GM19397 (cell line): ENCODE results near the gene CAPNS1.
A peak's percentile ranks its signal among the peaks of the same experiment; 100 is the strongest.
"Not testable (repeated sequence)": the region's sequence is repeated elsewhere in the genome, so short reads cannot be mapped to it uniquely, and the experiment has no call there.

Source experiments
- ATAC-seq: cut with Tn5 transposase; IDR thresholded peaks from one replicate; pipeline ENCODE4 v1.9.1; 2021; ENCODE audit warnings: mild to moderate bottlenecking, moderate library complexity; ENCODE audit not compliant: unreplicated experiment

The CAPNS1 gene

DNA sequence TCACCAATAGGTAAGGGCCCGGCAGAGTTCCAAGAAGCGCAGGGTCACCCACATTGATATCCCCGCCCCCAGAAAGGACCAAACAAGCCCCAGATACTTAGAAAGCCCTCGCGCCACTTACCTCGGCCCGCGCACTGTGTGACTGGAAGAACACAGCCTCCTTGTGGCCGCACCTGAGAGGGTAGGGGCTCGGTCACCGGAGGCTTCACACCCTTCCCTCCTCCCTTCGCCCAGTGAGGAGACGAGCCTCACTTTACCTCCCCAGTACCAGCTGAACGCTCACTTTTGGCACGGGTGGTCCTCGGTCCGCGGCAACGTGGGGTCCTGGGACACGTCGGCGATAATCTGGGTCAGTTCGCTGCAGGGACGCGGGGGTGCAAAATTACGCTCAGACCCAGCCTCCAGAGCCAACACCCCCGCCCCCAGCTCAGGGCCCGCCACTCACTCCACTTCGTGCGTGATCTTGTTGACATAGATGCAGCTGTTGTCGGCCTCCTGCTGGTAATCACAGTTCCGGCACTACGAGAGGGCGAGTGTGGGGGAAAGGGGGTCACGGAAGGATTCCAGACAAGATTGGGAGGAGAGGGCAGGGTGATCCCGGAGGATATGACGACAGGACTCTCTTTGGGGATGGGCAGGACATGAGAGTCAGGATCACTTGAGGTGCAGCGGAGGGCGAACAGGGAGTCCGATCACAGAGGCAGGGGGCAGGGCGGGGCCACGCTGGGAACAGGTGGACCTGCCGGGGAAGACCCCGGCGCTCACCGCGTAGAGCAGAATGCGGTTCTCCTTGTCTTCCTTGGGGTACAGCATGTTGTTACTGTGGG, 25.8 kb upstream of the CAPNS1 start:
- ATAC-seq, result no peak

DNA sequence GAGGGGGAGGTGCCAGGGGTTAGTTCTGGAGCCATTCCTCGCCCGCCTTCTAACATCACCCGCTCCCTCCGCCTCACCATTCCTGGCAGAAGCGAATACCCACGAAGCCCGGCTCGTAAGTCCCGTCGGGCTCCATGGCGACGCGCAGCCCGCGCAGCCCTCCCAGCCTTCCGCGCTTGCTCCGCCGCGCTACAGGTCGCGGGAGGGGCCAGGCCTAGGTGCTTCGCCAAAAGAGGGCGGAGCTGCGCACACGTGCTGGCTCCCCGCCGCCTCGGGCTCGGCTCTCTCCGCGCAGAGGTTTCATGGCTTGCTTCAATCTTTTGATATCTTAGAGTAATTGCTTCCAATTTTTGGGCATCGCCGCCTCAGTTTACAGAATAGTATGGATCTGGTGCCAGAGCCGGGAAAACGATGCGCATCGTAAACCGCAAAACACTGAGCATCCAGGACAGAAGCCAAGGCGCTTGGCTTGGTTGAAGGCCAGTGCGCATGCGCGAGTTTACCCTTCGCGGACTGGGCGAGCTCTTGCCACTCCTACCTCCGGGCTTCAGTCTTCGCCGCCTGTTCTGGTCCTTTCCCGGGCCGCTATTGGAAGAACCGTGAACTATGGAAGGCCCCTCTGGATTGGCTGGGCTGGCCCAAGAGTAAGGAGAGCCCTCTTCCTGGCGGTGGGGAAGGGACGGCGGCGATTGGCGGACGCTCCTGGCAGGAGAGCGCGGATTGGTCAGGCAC, 25.0 kb upstream of the CAPNS1 start, which contains the start of gene POLR2I:
POLR2I (minus strand) TSS at position 155 of the 732 bp plus-strand sequence; CDS start at position 136, 19 bp downstream.
- peak; percentile 83 for ATAC-seq

DNA sequence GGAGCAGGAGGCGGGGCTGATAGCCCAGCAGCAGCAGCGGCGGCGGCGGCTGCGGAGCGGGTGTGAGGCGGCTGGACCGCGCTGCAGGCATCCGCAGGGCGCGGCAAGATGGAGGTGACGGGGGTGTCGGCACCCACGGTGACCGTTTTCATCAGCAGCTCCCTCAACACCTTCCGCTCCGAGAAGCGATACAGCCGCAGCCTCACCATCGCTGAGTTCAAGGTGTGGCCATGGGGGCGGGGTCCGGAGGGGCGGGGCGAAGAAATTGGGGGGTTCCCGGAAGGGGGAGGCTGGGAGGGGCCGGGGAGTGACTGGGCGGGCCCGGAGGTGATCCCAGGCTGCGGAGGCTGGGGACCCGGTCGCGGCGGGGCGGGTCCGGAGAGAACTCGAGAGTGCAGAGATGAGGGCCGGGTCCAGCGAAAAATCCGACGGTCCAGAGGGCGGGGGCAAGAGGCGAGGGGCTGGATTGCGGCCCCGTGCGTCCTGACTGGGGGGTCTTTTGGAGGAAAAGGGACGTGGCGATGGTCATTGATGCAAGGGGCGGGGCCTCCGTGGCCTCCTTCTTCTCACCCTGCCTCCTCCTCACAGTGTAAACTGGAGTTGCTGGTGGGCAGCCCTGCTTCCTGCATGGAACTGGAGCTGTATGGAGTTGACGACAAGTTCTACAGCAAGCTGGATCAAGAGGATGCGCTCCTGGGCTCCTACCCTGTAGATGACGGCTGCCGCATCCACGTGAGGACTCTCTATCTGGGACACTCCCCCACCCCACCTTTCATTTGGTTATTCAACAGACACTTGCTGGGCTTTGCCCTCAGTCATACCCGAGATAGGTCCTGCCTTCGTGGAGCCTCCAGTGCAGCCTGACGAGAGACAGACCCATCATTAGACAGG, 24.2 kb upstream of the CAPNS1 start, which contains the start of gene TBCB:
TBCB (plus strand) TSS at position 16 of the 891 bp plus-strand sequence; CDS start at position 109, 93 bp downstream.
- peak; percentile 36 for ATAC-seq

DNA sequence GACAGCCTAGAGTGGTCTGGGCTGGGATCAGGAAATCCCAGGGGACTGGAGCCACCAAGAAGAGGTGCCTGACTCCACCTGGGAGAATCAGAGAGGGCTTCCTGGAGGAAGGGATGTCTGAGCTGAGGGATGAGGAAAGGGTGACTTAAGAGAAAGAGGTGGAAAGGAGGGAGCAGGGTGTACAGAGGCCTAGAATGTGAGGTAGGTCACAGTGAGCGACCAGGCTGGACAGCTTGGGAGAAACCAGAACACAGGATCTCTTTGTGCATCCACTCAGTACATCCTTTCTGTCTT, 23.6 kb upstream of the CAPNS1 start:
- ATAC-seq, result no peak

DNA sequence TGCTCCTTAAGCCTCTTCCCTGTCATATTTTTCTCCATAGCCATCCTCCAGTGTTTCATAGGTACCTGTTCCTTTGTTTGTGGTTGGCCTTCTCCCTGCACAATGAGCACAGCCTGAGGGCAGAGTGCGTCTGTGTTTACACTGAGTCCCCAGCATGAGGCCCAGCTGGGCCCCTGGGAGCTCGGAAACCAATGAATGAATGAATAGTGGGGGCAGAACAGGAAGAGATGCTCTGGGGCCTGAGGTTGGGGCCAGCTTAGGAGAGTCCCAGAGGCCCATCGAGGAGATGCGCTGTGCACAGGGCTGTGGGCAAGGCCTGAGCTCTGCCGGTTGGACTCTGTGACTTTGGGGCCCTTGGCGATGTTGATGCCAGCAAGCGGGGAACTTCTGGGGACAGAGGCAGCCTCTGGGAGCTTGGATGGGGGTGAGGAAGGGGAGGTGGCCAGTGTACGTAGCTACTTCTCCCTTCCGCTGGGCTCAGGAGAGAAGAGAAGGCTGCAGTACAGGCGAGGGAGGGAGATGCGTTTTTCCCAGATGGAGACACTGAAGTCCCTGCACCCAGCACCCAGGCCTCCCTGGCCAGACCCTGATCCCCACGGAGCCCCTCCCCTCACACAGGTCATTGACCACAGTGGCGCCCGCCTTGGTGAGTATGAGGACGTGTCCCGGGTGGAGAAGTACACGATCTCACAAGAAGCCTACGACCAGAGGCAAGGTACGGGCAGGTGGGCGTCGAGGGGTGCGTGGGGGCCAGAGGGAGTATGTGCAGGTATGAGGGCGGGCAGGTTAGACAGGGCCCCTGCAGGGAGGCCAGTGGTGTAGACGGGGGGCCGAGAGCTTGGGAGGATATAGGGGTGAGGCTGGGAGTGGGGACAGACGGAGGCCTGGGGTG, 19.5 kb upstream of the CAPNS1 start:
- no peak for ATAC-seq

DNA sequence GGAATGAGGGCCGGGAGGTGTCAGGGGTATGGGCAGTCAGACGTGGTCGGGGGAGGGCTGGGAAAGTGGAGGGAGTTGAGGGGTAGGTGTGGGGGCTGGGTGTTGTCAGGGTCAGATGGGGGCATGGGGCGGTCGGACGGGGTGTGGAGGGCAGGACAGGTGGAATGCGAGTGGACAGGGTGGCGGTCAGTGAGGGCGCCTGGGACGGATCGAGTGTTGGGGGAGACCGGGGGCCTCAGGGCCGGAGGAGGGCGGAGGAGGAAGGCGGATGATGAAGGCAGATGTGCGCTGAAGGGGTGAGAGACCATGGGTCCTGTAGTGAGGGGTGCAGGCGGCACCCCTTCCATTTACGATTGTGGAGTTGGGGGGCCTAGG, 18.9 kb upstream of the CAPNS1 start:
- ATAC-seq, result no peak

DNA sequence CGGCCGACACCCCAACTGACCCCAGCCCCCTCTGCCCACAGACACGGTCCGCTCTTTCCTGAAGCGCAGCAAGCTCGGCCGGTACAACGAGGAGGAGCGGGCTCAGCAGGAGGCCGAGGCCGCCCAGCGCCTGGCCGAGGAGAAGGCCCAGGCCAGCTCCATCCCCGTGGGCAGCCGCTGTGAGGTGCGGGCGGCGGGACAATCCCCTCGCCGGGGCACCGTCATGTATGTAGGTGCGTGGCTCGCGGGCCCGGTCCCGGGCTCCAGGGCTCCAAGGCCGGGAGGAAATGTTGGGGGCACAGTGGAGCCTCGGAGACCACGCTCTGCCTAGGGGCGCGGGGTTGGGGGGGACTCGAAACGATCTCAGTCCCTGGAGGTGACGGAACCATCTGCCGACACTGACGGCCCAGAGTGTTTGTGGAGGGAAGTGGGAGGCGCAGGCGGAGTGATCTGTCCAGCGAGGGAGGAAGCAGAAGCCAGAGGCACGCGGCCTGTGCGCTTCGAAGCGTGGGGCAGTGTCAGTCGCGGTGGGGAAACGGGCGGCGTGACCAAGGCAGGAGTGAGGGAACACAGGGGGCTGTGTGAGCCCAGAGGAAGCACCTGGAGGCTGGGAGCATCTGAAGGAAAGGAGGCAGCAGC, 18.3 kb upstream of the CAPNS1 start:
- ATAC-seq, result no peak

DNA sequence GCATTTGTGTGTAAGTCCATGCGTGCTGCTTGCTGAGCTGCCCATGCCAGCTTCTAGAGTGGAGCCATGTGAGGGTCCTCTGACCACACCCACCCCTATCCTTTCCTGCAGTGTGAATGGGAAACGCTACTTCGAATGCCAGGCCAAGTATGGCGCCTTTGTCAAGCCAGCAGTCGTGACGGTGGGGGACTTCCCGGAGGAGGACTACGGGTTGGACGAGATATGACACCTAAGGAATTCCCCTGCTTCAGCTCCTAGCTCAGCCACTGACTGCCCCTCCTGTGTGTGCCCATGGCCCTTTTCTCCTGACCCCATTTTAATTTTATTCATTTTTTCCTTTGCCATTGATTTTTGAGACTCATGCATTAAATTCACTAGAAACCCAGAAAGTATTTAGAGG, 14.3 kb upstream of the CAPNS1 start:
- ATAC-seq, result no peak

DNA sequence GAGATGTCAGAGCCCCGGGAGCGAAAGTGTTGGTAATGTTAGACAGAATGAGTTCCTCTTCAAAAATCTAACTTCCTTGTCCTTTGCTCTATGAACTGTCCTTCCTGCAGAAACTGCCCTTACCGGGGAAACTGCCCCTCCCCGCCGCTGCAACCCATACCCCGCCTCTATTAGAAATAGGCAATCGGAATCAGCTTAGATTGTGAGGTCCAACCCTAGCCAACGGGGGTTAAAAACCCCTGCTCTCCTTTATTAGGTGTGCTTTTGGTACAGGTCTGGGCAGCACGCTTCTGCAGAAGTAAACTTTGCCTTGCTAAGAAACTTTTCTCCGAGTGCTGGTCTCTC, 11.5 kb upstream of the CAPNS1 start:
- ATAC-seq, result no peak

DNA sequence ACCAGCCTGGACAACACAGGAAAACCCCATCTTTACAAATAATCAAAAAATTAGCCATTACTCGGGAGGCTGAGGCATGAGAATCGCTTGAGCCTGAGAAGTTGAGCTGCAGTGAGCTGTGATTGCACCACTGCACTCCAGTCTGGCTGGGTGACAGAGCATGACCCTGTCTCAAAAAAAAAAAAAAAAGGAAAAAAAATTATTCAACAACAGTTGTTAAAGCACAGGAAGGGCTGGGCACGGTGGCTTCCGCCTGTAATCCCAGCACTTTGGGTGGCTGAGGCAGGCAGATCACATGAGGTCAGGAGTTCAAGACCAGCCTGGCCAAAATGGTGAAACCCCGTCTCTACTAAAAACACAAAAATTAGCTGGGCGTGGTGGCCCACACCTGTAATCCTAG, 8.6 kb upstream of the CAPNS1 start:
- not testable (repeated sequence) for ATAC-seq

DNA sequence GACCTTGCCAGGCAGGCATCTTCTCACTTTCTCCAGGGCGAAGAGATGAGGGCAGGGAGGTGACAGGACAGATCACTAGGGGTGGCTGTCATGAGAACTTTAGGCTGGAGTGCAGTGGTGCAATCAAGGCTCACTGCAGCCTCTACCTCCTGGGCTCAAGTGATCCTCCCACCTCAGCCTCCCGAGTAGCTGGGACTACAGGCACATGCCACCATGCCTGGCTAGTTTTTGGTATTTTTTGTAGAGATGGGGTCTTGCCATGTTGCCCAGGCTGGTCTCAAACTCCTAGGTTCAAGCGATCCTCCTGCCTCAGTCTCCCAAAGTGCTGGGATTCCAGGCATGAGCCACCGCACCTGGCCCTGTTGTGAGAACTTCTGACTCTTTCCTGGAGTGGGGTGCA, 5.0 kb upstream of the CAPNS1 start:
- ATAC-seq, result not testable (repeated sequence)

DNA sequence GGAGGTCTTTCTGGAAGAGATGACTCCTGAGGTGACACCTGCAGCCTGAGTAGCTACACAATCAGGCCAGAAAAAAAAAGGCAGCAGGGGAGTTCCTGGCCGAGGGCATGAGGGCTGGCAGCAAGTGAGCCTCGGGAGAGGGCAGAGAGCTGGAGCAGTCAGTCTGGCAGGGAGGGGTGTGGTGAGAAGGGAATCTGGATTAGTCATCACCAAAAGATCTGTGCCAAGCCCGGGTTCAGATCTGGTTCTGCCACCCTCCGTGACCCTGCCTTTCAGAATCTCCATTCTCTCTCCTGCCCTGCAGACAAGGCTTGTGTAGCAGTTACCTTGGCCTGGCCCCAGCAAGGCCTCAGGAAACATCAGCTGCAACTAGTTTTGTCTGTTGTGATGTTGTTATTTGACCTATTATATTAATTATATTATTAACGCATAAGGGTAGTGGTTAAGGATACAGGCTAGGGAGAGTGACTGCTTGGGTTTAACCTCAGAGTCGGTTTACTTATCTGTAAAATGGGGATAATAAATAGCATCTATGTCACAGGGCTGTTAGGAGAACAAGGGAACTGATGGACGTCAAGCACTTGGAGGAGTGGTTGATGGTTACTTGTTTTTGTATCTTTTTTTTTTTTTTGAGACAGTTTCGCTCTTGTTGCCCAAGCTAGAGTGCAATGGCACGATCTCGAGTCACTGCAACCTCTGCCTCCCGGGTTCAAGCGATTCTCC, 2.7 kb upstream of the CAPNS1 start:
- ATAC-seq, result no peak

DNA sequence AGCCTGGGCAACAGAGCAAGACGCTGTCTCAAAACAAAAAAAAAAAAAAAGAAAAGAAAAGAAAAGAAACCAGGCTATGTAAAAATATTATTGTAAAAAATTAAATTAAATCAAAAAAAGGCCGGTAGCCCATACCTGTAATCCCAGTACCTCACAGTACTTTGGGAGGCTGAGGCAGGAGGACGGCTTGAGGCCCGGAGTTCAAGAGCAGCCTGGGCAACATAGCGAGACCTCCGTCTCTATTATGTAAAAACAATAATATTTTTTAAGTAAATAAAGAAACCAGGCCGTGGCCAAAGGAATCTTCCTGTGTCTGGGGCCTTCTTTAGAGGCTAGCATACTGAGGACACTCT, 770 bp upstream of the CAPNS1 start:
- ATAC-seq, result no peak

DNA sequence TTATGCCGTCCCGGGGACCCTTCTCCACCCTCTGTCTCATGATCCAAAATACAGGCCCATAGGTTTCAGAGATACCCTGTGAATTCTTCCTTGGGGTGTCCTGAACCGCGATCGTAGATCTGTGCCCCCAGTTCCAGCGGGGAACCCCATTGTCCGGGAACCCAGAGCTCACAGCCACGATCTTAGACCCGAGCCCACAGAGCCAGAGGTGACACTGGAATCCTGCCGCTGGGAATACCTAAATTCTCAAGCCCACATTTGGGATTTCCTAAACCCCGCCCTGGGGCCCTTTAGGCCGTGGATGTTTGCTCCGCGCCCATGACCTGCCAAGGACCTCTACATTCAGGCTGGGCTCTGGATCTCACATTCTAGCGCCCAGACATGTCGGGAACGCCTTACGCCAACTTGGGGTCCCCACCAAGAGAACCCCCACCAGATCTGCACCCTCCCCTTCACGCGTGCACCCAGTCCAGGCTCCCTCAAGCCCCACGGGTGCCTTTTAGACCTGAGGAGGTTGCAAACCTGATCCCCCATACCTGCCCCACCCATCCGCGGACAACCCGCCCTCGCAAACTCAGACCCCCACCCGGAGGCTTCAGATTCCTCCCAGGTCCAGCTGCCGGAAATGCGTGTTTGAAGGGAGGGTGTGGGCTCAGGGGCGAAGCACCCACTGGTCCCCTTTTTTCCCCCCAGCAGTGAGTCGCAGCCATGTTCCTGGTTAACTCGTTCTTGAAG, 605 bp downstream of the CAPNS1 start:
- ATAC-seq, result no peak

DNA sequence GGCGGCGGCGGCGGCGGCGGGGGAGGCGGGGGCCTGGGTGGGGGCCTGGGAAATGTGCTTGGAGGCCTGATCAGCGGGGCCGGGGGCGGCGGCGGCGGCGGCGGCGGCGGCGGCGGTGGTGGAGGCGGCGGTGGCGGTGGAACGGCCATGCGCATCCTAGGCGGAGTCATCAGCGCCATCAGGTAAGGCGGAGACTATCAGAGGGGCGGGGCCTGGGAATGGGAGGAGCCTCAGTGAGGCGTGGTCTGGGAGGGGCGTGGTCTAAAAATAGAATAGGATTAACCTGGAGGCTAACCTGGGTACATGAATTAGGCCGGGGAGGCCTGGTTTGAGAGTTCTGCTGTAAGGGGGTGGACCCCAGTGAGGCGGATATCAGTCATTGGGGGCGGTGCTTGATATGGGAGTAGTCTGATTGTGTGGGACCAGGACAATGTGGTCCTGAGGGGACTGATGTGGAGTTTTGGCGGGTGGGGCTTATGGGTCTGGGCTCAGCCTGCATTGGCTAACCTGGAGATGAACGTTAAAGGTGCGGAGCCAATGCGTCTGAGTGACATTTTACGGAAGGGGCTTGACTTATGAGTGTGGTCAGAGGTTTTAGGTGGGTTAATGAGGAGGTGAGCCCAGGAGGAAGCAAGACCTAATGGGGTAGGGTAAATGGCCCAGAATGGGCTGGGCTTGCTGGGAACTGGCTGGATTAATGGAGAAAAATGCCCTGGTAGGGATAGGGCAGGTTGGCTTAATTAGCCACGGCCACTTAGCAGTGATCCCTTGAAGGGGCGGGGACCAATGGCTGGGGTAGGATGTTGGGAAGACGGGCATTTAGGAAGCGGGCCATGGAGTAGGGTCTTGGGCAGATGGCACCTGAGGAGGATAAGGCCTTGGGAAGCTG, 1.4 kb downstream of the CAPNS1 start:
- ATAC-seq, result peak; percentile 35

DNA sequence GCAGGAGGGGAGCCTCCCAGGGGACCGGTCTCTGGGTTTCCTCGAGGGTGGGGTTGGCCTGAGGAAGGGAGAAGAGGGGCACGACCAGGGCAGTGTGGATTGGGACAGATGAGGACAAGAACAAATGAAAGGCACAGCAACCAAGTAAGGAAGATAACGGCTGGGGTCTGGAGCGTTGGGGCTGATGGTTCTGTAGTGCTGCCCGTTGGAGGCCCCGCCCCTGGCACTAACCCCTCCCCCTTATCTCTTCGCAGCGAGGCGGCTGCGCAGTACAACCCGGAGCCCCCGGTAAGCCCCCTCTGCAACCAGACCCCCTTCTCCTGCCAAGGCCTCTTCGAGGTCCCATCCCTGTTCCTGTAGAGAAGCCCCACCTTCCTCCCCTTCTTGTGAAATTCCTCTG, 2.2 kb downstream of the CAPNS1 start:
- ATAC-seq, result no peak

DNA sequence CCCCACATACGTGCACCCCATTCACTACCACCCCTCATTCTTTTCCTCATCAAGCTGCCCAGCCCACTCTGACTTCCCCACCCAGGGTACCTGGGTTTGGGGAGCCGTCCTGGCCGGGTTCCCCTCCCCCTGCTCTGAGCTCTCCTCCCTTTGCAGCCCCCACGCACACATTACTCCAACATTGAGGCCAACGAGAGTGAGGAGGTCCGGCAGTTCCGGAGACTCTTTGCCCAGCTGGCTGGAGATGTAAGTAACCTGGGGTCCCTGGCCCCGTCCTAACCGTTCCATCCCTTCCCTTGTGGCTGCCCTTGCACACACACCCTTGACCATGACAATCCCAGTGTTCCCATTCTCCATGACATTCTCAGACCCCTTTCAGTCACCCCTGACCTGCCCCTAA, 2.6 kb downstream of the CAPNS1 start:
- ATAC-seq, result no peak

DNA sequence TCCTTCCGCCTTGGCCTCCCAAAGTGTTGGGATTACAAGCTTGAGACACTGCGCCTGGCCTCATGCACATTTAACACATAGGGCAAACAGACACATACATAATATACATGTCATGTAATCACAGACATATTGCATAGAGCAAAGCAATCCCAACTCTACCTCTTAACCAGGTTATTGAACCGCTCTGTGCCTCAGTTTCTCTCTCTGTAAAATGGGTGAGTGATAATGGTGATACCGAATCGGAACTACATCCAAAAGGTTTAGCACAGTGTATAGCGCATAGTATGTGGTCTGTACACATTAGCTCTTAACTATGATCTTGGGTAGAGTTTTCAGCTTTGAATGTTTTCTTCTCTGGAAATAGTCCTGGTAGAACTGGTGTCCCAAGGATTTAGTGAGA, 4.8 kb downstream of the CAPNS1 start:
- ATAC-seq, result no peak
